HFFc6 (cell line): ENCODE results near the gene CCL8. TPM values are rescaled to one million over a fixed set of nuclear protein-coding genes. Genes with fewer than 3 reads are reported as not detected.

Experiments
- DNase-seq: peaks from one replicate; pipeline ENCODE4 v3.0.0-alpha.2; 2018
- H3K27ac Mint-ChIP-seq: 2 replicates; pipeline ENCODE4 v1.8.0; 2020; ENCODE audit warnings: mild to moderate bottlenecking, mixed read lengths
- H3K27me3 Mint-ChIP-seq: 2 replicates; pipeline ENCODE4 v1.8.0; 2021; ENCODE audit warnings: mild to moderate bottlenecking, moderate library complexity, mixed read lengths; ENCODE audit not compliant: insufficient read depth
- H3K36me3 Mint-ChIP-seq: 2 replicates; pipeline ENCODE4 v1.8.0; 2021; ENCODE audit warnings: low read depth, mixed read lengths
- H3K4me1 Mint-ChIP-seq: 2 replicates; pipeline ENCODE4 v1.8.0; 2020; ENCODE audit warnings: low read depth, mixed read lengths
- H3K4me3 Mint-ChIP-seq: 2 replicates; pipeline ENCODE4 v1.8.0; 2020; ENCODE audit warnings: mild to moderate bottlenecking, moderate library complexity, mixed read lengths
- H3K9me3 Mint-ChIP-seq: 2 replicates; pipeline ENCODE4 v1.8.0; 2020; ENCODE audit warnings: mild to moderate bottlenecking, mixed read lengths
- total RNA-seq, 6 experiments: library from RNA; stranded (reverse); fragmentation: NEBNext Ultra II Directional; extraction: Animal tissue kit (Norgen Biotek cat#: 25700); gene quantifications; 2 replicates in 1 of 6; 3 replicates in 5 of 6; pipeline ENCODE4 v1.2.3, GENCODE V29; 2021
- TF ChIP-seq, protein P1 (sequence below): fragments of 200-600 bp; sonication (generic); IDR thresholded peaks from 2 replicates; pipeline ENCODE4 v1.5.0; 2021; ENCODE audit warnings: antibody characterized with exemption, mild to moderate bottlenecking

Gene CCL8
- total RNA-seq, 6 experiments from 2014 or later = not detected

DNA sequence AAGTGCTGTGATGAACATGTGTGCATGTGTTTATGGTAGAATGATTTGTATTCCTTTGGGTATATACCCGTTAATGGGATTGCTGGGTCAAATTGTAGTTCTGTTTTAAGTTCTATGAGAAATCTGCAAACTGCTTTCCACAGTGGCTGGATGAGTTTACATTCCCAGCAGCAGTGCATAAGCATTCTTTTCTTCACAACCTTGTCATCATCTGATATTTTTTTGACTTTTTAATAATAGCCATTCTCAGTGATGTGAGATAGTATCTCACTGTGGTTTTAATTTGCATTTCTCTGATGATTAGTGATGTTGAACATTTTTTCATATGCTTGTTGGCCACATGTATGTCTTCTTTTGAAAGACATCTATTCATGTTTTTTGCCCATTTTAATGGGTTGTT is 18.5 kb downstream of the CCL8 start:
- Mint-ChIP-seq H3K4me1 (no peaks in the 10 kb centered on the region), H3K27me3 (peaks cover 2% of the 10 kb centered on the region; the same call in 1 of the 2 replicates), H3K4me3 (no peak overlapping the region), H3K9me3 (no peaks in the 10 kb centered on the region), H3K36me3 (no peaks in the 10 kb centered on the region), H3K27ac (no peak overlapping the region)
- TF ChIP-seq, protein P1, sequence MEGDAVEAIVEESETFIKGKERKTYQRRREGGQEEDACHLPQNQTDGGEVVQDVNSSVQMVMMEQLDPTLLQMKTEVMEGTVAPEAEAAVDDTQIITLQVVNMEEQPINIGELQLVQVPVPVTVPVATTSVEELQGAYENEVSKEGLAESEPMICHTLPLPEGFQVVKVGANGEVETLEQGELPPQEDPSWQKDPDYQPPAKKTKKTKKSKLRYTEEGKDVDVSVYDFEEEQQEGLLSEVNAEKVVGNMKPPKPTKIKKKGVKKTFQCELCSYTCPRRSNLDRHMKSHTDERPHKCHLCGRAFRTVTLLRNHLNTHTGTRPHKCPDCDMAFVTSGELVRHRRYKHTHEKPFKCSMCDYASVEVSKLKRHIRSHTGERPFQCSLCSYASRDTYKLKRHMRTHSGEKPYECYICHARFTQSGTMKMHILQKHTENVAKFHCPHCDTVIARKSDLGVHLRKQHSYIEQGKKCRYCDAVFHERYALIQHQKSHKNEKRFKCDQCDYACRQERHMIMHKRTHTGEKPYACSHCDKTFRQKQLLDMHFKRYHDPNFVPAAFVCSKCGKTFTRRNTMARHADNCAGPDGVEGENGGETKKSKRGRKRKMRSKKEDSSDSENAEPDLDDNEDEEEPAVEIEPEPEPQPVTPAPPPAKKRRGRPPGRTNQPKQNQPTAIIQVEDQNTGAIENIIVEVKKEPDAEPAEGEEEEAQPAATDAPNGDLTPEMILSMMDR = no peak
- DNase-seq = no peak

DNA sequence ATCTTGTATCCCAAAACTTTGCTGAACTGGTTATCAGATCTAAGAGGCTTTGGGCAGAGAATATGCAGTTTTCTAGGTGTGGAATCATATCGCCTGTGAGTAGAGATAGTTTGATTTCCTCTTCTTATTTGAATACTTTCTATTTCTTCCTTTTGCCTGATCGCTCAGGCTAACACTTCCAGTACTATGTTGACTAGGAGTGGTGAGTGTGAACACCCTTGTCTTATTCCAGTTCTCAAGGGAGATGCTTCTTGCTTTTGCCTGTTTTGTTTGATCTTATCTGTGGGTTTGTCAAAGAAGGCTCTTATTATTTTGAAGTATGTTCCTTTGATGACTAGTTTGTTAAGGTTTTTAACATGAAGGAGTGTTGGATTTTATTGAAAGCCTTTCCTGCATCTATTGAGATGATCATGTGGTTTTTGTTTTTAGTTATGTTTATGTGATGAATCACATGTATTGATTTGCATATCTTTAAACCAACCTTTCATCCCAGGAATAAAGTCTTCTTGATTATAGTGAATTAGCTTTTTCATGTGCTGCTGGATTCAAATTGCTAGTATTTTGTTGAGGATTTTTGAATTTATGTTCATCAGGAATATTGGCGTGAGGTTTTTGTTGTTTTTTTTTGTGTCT is 20.0 kb downstream of the CCL8 start:
- Mint-ChIP-seq H3K9me3 (no peaks in the 10 kb centered on the region), H3K27ac (no peak overlapping the region), H3K36me3 (no peaks in the 10 kb centered on the region), H3K4me1 (no peaks in the 10 kb centered on the region), H3K4me3 (no peak overlapping the region), H3K27me3 (peaks cover 2% of the 10 kb centered on the region; the same call in 1 of the 2 replicates)
- TF ChIP-seq, protein P1 = no peak
- DNase-seq = no peak

DNA sequence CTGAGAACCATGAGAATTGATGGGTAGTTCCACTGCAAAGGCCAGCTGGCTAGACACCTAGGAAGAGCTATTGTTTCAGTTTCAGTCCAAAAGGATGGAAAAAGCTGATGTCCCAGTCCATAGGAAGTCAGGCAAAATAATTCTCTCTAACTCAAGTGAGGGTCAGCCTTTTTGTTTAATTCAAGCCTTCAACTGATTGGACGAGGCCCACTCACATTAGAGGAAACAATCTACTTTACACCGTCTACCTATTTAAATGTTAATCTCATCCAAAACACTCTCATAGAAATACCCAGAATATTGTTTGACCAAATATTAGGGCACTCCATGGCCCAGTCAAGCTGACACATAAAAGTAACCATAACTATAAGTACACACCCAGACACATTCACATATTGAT is 22.7 kb downstream of the CCL8 start:
- Mint-ChIP-seq H3K4me3 (no peak overlapping the region), H3K9me3 (no peaks in the 10 kb centered on the region), H3K27me3 (peaks cover 5% of the 10 kb centered on the region), H3K27ac (no peak overlapping the region), H3K4me1 (no peaks in the 10 kb centered on the region), H3K36me3 (no peaks in the 10 kb centered on the region)
- TF ChIP-seq, protein P1 = no peak
- no peak for DNase-seq

DNA sequence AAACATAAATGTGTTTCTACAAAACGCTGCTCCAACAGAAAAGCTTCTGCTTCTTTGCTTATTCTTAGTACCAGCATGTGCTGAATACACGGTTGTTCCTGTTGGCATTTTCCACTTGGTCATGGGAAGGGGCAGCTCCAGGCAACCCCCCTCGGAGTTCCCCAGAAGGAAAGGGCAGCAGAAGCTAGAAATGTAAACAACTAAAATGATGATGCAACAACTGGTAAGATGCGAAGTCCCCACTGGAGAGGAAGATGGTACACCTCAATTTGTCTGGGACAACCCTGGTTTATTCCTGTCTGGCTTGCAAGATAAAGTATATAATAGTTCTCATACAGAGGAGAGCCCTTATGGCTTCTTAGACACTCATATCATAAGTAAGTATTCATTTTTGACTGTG is 27.8 kb downstream of the CCL8 start:
- Mint-ChIP-seq H3K9me3 (no peaks in the 10 kb centered on the region), H3K4me1 (no peaks in the 10 kb centered on the region), H3K4me3 (no peak overlapping the region), H3K36me3 (no peaks in the 10 kb centered on the region), H3K27me3 (peaks cover 5% of the 10 kb centered on the region), H3K27ac (no peak overlapping the region)
- no peak for DNase-seq
- TF ChIP-seq, protein P1 = no peak

DNA sequence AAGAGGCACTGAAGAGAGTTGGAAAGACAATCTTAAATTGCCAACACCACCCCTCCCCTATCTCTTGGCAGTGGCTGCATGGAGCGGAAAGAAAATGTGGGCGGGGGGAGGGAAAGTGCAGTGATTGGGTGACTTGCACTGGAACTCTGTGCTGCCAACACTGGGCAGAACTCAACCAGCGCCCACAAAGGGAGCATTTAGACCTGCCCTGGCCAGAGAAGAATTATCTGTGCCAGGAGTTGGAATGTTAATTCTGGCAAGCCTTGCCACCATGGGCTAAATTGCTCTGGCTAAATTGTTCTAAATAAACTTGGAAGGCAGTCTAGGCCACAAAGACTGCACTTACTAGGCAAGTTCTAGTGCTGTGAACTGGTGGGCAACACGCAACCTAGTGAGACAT is 30.5 kb downstream of the CCL8 start:
- H3K27me3 Mint-ChIP-seq = peaks cover 5% of the 10 kb centered on the region
- TF ChIP-seq, protein P1 = no peak
- no peak overlapping the region for H3K27ac Mint-ChIP-seq
- no peaks in the 10 kb centered on the region for H3K9me3 Mint-ChIP-seq
- no peak for DNase-seq
- no peaks in the 10 kb centered on the region for H3K36me3 Mint-ChIP-seq
- no peaks in the 10 kb centered on the region for H3K4me1 Mint-ChIP-seq
- H3K4me3 Mint-ChIP-seq = no peak overlapping the region
